Measurements from ENCODE around the gene MRPS10.
"Not testable (repeated sequence)": the region's sequence is repeated elsewhere in the genome, so short reads cannot be mapped to it uniquely, and the experiment has no call there.

Gene MRPS10

GRCh38 chr6:42173101-42173500 lies 44.6 kb downstream of the MRPS10 start, which contains the start of gene GUCA1A:
Gene GUCA1A, plus strand, starts transcription at chr6:42173364. Its CDS starts 250 bp downstream, at chr6:42173614.
- DNase-seq: no peak

GRCh38 chr6:42171813-42172581 lies 45.7 kb downstream of the MRPS10 start:
- DNase-seq: no peak

DNA sequence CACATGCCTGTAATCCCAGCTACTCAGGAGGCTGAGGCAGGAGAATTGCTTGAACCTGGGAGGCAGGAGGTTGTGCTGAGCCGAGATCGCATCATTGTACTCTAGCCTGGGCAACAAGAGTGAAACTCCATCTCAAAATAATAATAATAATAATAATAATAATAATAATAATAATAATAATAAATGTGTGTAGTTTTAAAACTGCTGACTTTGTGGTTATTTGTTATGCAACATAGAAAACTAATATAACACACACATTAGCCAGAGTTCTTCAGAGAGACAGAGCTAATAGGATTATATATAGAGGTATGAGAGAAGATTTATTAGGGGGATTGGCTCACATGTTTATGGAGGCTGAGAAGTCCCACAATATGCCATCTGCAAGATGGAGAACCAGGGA lies 47.9 kb downstream of the MRPS10 start:
- DNase-seq: not testable (repeated sequence)

- no peak for DNase-seq
Measured at GRCh38 chr6:42168650-42169049, 49.0 kb downstream of the MRPS10 start.

DNA sequence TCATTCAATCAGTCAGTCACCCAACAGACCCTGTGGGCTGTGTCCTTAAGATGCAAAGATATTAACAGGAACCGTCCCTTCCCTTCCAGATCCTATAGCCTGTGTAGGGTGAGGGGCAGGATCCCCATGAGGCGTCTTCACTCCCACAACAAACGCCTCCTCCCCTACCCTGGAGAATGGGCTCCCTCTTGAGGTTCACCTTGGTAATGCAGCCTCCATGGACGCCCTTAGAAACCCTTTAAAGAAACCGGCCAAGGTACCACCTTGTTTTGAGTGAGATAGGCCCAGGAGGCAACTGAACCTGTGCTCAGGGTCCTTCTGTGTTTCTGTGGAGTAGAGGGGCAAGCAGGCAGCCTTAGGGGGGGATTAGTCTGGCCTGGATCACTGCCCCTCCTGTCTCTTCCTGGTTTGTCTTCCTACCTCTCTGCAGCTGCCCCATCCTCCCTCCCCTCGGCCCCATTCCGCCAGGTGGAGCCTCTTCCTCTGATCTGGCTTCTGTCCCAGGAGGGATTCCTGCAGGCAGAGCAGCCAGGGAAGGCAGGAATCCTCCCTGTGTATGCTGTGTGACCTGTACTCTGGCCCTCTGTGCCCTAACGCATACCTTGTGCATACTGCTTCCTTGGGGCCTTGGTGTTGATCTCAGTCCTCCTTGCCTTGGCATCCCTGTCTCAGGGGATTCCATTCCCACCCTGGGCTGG lies 51.1 kb downstream of the MRPS10 start:
- DNase-seq: peak; percentile 69

DNA sequence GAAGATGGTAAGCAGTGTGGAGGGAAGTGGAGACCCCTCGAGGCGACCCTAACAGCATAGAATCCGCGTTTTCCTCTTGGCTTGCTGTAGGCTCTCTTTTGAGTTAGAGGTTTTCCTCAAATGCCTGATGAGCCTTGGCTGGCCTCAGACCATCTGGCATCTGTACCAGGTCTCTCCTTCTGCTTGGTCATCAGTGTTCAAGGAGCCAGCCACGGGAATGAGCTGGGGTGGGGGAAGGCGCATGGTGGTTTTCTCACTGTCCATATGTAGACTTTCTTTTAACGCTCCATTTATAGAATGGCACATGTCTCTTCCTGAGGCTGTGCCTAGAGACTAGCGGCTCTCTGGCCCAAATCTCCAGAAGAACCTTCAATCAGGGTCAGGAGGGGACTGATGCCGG lies 52.6 kb downstream of the MRPS10 start:
- DNase-seq: no peak

DNA sequence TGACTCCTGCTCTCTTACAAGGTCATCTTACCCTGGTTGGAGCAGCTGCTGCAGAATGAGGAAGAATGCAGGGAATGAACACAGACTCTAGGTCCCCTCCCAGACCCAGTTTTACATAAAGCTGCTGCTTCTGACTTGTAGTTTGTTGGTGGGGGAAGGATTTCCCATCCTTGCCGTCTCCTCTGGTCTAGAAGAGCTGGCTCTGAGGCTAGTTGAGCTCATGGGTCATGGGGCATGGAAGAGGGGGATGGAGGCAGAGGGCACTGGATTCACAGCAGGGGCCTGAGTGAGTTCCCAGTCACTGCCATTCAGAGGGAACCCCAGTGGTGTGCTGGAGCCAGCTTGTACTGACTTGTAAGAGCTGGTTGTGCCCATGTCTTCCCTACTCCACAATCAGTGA lies 53.7 kb downstream of the MRPS10 start:
- DNase-seq: no peak

- no peak for DNase-seq
Measured at GRCh38 chr6:42162812-42163211, 54.8 kb downstream of the MRPS10 start.

DNA sequence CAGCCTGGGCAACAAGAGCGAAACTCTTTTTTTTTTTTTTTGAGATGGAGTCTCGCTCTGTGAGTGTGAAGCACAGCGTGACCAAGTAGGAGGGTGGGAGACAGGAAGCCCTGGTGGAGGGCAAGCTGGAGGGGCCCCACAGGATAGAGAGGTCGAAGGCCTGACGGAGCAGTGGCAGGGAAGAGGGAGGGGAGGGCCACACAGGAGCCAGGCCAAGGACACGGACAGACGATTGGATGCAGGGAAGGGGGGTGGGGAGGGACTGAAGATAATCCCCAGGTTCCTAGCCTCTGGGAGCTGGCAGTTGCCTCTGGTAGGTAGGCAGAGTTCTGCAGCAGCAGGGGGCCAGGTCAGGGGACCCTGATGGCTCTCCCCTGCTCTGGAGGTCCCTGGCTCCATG lies 55.3 kb downstream of the MRPS10 start:
- no peak for DNase-seq

DNA sequence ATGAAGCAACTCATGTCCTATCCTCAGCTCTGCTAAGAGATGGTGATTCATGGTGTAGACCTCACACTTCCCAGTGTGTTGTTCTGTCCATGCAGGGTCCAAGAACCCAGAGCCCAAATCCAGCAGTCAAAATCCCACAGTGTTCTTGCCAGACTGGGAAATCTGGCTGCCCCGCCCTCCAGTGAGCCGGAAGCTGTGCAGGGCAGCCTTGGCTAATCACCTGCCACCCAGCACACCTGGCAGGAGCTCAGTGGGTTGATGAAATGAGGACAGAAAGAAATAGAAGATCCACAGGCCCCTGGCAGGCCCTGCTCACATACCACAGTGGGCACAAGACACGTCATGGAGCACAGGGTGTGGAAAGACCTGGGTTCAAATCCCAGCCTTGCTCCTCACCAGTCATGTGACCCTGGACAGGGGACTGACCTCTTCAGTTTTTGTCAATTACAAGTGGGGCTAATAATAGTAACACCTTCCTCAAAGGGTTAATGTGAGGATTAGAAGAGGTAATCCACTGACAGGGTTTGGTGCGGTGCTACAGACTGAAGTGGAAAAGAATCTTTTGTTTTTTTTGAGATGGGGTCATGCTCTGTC lies 58.1 kb downstream of the MRPS10 start:
- no peak for DNase-seq

DNA sequence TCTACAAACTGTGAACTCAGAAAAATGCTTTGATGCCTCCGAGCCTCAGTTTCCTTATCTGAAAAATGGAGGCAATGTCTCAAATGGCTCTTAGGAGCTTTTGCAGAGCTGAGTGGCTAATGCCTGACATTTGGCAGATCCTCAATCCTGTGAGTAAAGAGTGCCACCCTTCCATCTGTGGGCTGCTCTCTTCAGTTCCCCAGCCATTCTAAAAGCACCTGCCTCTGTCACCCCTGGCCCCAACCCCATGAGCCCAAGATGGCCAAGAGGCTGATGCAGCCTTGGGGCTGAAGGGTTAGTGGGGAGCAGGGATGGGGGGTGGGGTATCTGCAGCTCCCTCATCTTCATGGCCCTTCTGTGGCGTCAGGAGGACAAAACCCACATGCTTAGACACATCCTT lies 59.0 kb downstream of the MRPS10 start:
- DNase-seq: no peak

- DNase-seq: no peak
Measured at GRCh38 chr6:42158011-42158410, 59.6 kb downstream of the MRPS10 start.

Measured in effector CD4-positive, alpha-beta T cell (primary cell).